HepG2 (cell line): ENCODE data around the gene CCL16. TPM values are rescaled to one million over a fixed set of nuclear protein-coding genes. Genes with fewer than 3 reads are reported as not detected.
"Not testable (repeated sequence)": the region's sequence is repeated elsewhere in the genome, so short reads cannot be mapped to it uniquely, and the experiment has no call there.

ENCODE experiments used
- ATAC-seq: fragments of 200-7000 bp; cut with Tn5 transposase; 3 replicates; pipeline ENCODE4 v1.9.1; 2020; ENCODE audit warnings: mild to moderate bottlenecking, moderate library complexity
- BruUV-seq: library from RNA; stranded (reverse); fragments of 400-500 nt; replicated peaks from 2 replicates; lab custom pipeline; 2021; lab: Mats Ljungman, UMichigan
- CTCF ChIA-PET: fragments of 300-600 bp; formaldehyde crosslinking; extraction: SDS; loops from one replicate; lab custom pipeline; 2021; ENCODE audit warnings: low total read pairs, inconsistent platforms, low intra/inter-chr PET ratio; lab: Yijun Ruan, JAX
- POLR2A ChIA-PET: fragments of 350-600 bp; sonication (Branson Sonifier 250); formaldehyde crosslinking; loops from one replicate; lab custom pipeline; 2020; ENCODE audit warnings: antibody characterized with exemption, inconsistent platforms; lab: Yijun Ruan, JAX
- DNase-seq: peaks from one replicate; pipeline ENCODE4 v3.0.0-alpha.2; 2015; ENCODE audit warnings: low spot score
- FAIRE-seq: peaks from 3 replicates; lab custom pipeline; 2011; peaks lifted over from hg19 to GRCh38; lab: Jason Lieb, UNC
- H2AFZ ChIP-seq: one replicate; pipeline ENCODE4 v1.6.1; 2011; ENCODE audit warnings: low read length, inconsistent platforms
- H3K27ac ChIP-seq: fragments of 300-600 bp; 3 replicates; pipeline ENCODE4 v1.8.0; 2011; ENCODE audit warnings: mixed run types, mild to moderate bottlenecking, mixed read lengths, low read length, inconsistent platforms; ENCODE audit not compliant: insufficient read depth; ENCODE audit errors: extremely low read length
- H3K27me3 ChIP-seq, 2 experiments: fragments of 200-600 bp in 1 of 2; 2 replicates in 1 of 2; 3 replicates in 1 of 2; pipeline versions ENCODE4 v1.6.0 to v1.8.0; 2011; ENCODE audit warnings: low read length in 2 of 2, mild to moderate bottlenecking in 2 of 2, moderate library complexity in 2 of 2, inconsistent platforms in 1 of 2; ENCODE audit not compliant: insufficient read depth in 2 of 2, control insufficient read depth in 1 of 2
- H3K36me3 ChIP-seq, 2 experiments: fragments of 200-600 bp in 1 of 2; replicated peaks in 1 of 2; 2 replicates in 1 of 2; 3 replicates in 1 of 2; pipeline versions ENCODE4 v1.5.1 to v1.8.0; 2011; ENCODE audit warnings: low read length in 2 of 2, inconsistent platforms in 1 of 2; ENCODE audit not compliant: insufficient read depth in 2 of 2, control insufficient read depth in 1 of 2
- H3K4me1 ChIP-seq: 2 replicates; pipeline ENCODE4 v1.5.1; 2012; ENCODE audit warnings: low read length, inconsistent platforms; ENCODE audit not compliant: insufficient read depth
- H3K4me2 ChIP-seq: 2 replicates; pipeline ENCODE4 v1.6.0; 2011; ENCODE audit warnings: low read depth, low read length, inconsistent platforms
- H3K4me3 ChIP-seq, 3 experiments: fragments of 200-600 bp in 1 of 3; sonication (generic), shearing (Covaris generic) in 1 of 3; replicated peaks in 1 of 3; 2 replicates each; pipeline ENCODE4 v1.5.1; 2011 to 2016; ENCODE audit warnings: low read length in 3 of 3, inconsistent platforms in 2 of 3, low read depth in 2 of 3, mild to moderate bottlenecking in 2 of 3, control low read depth in 1 of 3, mixed read lengths in 1 of 3; ENCODE audit not compliant: insufficient read depth in 1 of 3
- H3K79me2 ChIP-seq: one replicate; pipeline ENCODE4 v1.6.1; 2011; ENCODE audit warnings: low read length, inconsistent platforms; ENCODE audit not compliant: insufficient read depth
- H3K9ac ChIP-seq: 2 replicates; pipeline ENCODE4 v1.6.0; 2011; ENCODE audit warnings: mild to moderate bottlenecking, low read depth, low read length, inconsistent platforms; ENCODE audit not compliant: insufficient read depth
- H3K9me3 ChIP-seq: 2 replicates; pipeline ENCODE4 v1.5.1; 2012; ENCODE audit warnings: mild to moderate bottlenecking, low read length
- H4K20me1 ChIP-seq: 2 replicates; pipeline ENCODE4 v1.6.0; 2011; ENCODE audit warnings: inconsistent platforms, mild to moderate bottlenecking, low read length, moderate library complexity; ENCODE audit not compliant: insufficient read depth
- ARHGAP35 ChIP-seq: sonication (generic); formaldehyde crosslinking; IDR thresholded peaks from 2 replicates; pipeline ENCODE4 v1.9.0; 2022; ENCODE audit warnings: mild to moderate bottlenecking, inconsistent platforms, moderate library complexity, missing genetic modification reagents, borderline replicate concordance
- REL ChIP-seq: sonication (generic); formaldehyde crosslinking; conservative IDR thresholded peaks from 2 replicates; pipeline ENCODE4 v1.8.0; 2022; ENCODE audit warnings: mild to moderate bottlenecking, missing genetic modification reagents, moderate library complexity
- ZNF33B ChIP-seq: sonication (generic); formaldehyde crosslinking; IDR thresholded peaks from 2 replicates; pipeline ENCODE4 v1.5.1; 2020; ENCODE audit warnings: mild to moderate bottlenecking, missing genetic modification reagents
- whole genome bisulfite sequencing: methylation state at CpG from one replicate; pipeline ENCODE4 v1.1.6; 2017; ENCODE audit warnings: low lambda C conversion rate; 5-methylcytosine and 5-hydroxymethylcytosine counted together
- in situ Hi-C: cut with HindIII; loops from 2 replicates; pipeline ENCODE4 v1.10.0; 2017; ENCODE audit warnings: low pct_unique_long_range_greater_than_20kb; ENCODE audit not compliant: extremely low pct_ligation_motif_present
- intact Hi-C: fragments of 100-400 bp; cut with micrococcal nuclease; formaldehyde crosslinking; loops from one replicate; pipeline ENCODE4 v1.10.0; 2022; ENCODE audit not compliant: unreplicated experiment
- polyA plus RNA-seq, 8 experiments: library from polyadenylated mRNA; depleted of rRNA in 3 of 8; stranded (reverse) in 7 of 8; unstranded in 1 of 8; fragments of >200 nt; fragmentation: Illumina TruSeq in 4 of 8; extraction: Trizol in 4 of 8; gene quantifications; 2 replicates each; pipeline versions ENCODE4 v1.2.1 to v1.2.3, GENCODE V29; 2011 to 2016; ENCODE audit warnings: low read depth in 4 of 8, missing spikeins in 1 of 8, mixed read lengths in 1 of 8; ENCODE audit not compliant: insufficient read depth in 1 of 8
- total RNA-seq, 5 experiments: library from RNA; depleted of rRNA; stranded (reverse); fragments of >200 nt; fragmentation: Illumina TruSeq; extraction: Trizol; gene quantifications; 2 replicates each; pipeline ENCODE4 v1.2.3, GENCODE V29; 2016; ENCODE audit warnings: low read depth in 1 of 5

CCL16 gene
- total and polyA plus RNA-seq, 2 of the 13 experiments (the other 11 are each of a cell fraction or from before 2014, with no cell fraction given), result 2.0 to 14.7 TPM

DNA sequence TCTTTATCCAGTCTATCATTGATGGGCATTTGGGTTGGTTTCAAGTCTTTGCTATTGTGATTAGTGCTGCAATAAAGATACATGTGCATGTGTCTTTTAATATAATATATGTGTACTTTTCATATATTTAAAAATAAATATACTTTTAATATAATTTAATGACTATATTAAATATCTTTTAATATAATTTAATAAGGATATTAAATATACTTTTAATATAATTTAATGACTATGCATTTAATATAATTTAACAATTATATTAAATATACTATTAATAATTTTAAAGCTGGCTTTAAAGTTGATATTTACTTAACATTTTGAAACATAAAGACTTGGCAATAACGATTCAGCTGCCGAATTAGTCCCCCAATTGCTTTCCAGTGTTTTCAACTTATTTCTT, 35.3 kb upstream of the CCL16 start:
- Histone ChIP-seq H3K79me2 (no peaks in the 10 kb centered on the region), H3K9ac (no peak overlapping the region), H4K20me1 (no peaks in the 10 kb centered on the region), H3K4me1 (peaks cover 8% of the 10 kb centered on the region; the same call in 1 of the 2 replicates), H3K4me3 (no peak overlapping the region), H3K36me3 (no peaks in the 10 kb centered on the region), H3K27me3 (no peaks in the 10 kb centered on the region; a peak in 1 of 5 replicates), H3K27ac (no peak overlapping the region), H2AFZ (no peak overlapping the region), H3K4me2 (no peak overlapping the region), H3K9me3 (no peaks in the 10 kb centered on the region)
- intact Hi-C loops, result no loop called here
- TF ChIP-seq ZNF33B (CRISPR knock-in tag) (no peak), ARHGAP35 (CRISPR knock-in tag) (no peak), REL (CRISPR knock-in tag) (no peak)
- 68% methylated on average over 2 of the region's 2 CpGs for WGBS
- ATAC-seq (no peak), FAIRE-seq (no peak), DNase-seq (no peak)
- CTCF ChIA-PET, result no interaction called here
- in situ Hi-C loops, result no loop called here
- BruUV-seq, result no TSS peak
- POLR2A ChIA-PET, result no interaction called here

DNA sequence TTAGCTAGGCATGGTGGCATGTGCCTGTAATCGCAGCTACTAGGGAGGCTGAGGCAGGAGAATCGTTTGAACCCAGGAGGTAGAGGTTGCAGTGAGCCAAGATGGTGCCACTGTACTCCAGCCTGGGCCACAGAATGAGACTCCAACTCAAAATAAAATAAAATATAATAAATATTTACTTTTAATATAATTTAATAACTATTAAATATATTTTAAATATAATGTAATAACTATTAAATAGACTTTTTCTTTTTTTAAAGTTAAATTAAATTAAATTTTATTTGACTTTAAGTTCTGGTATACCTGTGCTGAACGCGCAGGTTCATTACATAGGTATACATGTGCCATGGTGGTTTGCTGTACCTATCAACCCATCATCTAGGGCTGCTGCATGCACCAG, 34.6 kb upstream of the CCL16 start:
- BruUV-seq, FAIRE-seq, H3K4me1 ChIP-seq, H3K27ac ChIP-seq, CTCF ChIA-PET, intact Hi-C loops, H3K4me2 ChIP-seq, DNase-seq, H3K79me2 ChIP-seq, H4K20me1 ChIP-seq, H3K9ac ChIP-seq, H3K4me3 ChIP-seq, H2AFZ ChIP-seq, in situ Hi-C loops, POLR2A ChIA-PET, H3K9me3 ChIP-seq, H3K36me3 ChIP-seq, H3K27me3 ChIP-seq, ATAC-seq: not testable (repeated sequence)
- WGBS, result 72% methylated on average over 4 of the region's 4 CpGs
